ENCODE results near the gene CDH16. TPM values are rescaled to one million over a fixed set of nuclear protein-coding genes. Genes with fewer than 3 reads are reported as not detected.

CDH16 gene
- total and polyA plus RNA-seq, 2 of the 13 experiments (the other 11 are each of a cell fraction or from before 2014, with no cell fraction given) = 2.7 to 3.9 TPM

GRCh38 chr16:66954097-66954659, 35.5 kb upstream of the CDH16 start (continued):
- TF ChIP-seq RXRB (CRISPR knock-in tag; IDR thresholded peaks at IDR 0.05; ENCODE audit: borderline replicate concordance) = peak; percentile 71; the same call in 1 of the 2 replicates
- TF ChIP-seq BCLAF1 (IDR thresholded peaks at IDR 0.05) = no peak
- peak; percentile 13; the same call in 1 of the 2 replicates for TF ChIP-seq HOXA3 (CRISPR knock-in tag; IDR thresholded peaks at IDR 0.05)
- no peak for TF ChIP-seq RBFOX2 (IDR thresholded peaks at IDR 0.05; ENCODE audit: low read depth, low read length)
- peak; percentile 80; the same call in 1 of the 2 replicates for TF ChIP-seq ZSCAN9 (CRISPR knock-in tag; IDR thresholded peaks at IDR 0.05; ENCODE audit: borderline replicate concordance)
- 0 out of 2 replicates have a peak, but pooled peaks have one; percentile 54 for TF ChIP-seq ZNF607 (CRISPR knock-in tag; IDR thresholded peaks at IDR 0.05; ENCODE audit: borderline replicate concordance)
- TF ChIP-seq HMGXB3 (CRISPR knock-in tag; IDR thresholded peaks at IDR 0.05; ENCODE audit: borderline replicate concordance) = peak; percentile 65; the same call in 1 of the 2 replicates
- no peak for TF ChIP-seq SOX6 (IDR thresholded peaks at IDR 0.05)
- TF ChIP-seq SOX6 (CRISPR knock-in tag; IDR thresholded peaks at IDR 0.05) = 0 out of 2 replicates have a peak, but pooled peaks have one; percentile 18
- TF ChIP-seq ZMYM3 (CRISPR knock-in tag; IDR thresholded peaks at IDR 0.05) = peak; percentile 52; the same call in 1 of the 2 replicates
- TF ChIP-seq ARID5B (CRISPR knock-in tag; IDR thresholded peaks at IDR 0.05) = peak; percentile 57
- no peak for TF ChIP-seq RBAK (CRISPR knock-in tag; IDR thresholded peaks at IDR 0.05)
- no peak for TF ChIP-seq NFYC (CRISPR knock-in tag; IDR thresholded peaks at IDR 0.05)
- TF ChIP-seq ZNF30 (CRISPR knock-in tag; IDR thresholded peaks at IDR 0.05) = no peak
- TF ChIP-seq XRCC5 (optimal IDR thresholded peaks at IDR 0.05; ENCODE audit: low read length) = peak; percentile 66
- TF ChIP-seq ZNF496 (CRISPR knock-in tag; IDR thresholded peaks at IDR 0.05; ENCODE audit: insufficient replicate concordance) = no peak
- peak; percentile 79 for TF ChIP-seq RAD21 (CRISPR knock-in tag; IDR thresholded peaks at IDR 0.05)
- no peak for TF ChIP-seq HNRNPLL (IDR thresholded peaks at IDR 0.05; ENCODE audit: low read depth, low read length, poor library complexity, severe bottlenecking)
- TF ChIP-seq GATAD1 (CRISPR knock-in tag; IDR thresholded peaks at IDR 0.05) = peak; percentile 47; the same call in 1 of the 2 replicates
- TF ChIP-seq ESRRA (CRISPR knock-in tag; IDR thresholded peaks at IDR 0.05; ENCODE audit: low read depth) = no peak

All from HepG2 (cell line).